Activated T-cell treated with anti-CD3 and anti-CD28 coated beads, Interleukin-2, amount 50 U/mL, for 72 hours (primary cell): ENCODE measurements around the gene CCDC81. TPM values are rescaled to one million over a fixed set of nuclear protein-coding genes. Genes with fewer than 3 reads are reported as not detected.
A peak's percentile ranks its signal among the peaks of the same experiment; 100 is the strongest.

Experiments used
- ATAC-seq, 2 donors: fragments of 150-1000 bp; cut with Tn5 transposase; replicated peaks in 1 of 2; 2 replicates each; pipeline ENCODE4 v1.10.0; 2021; ENCODE audit warnings: moderate library complexity in 2 of 2, mild to moderate bottlenecking in 1 of 2
- DNase-seq, 2 donors: peaks; one replicate each; pipeline ENCODE4 v3.0.0; 2021 to 2022; ENCODE audit warnings: mixed read lengths in 1 of 2
- H3K27ac Mint-ChIP-seq: one replicate; pipeline ENCODE4 v1.8.0; 2022; ENCODE audit warnings: mild to moderate bottlenecking, moderate library complexity, mixed read lengths
- H3K27me3 Mint-ChIP-seq: one replicate; pipeline ENCODE4 v1.8.0; 2022; ENCODE audit warnings: low read depth, mixed read lengths
- H3K36me3 Mint-ChIP-seq, 2 donors: one replicate each; pipeline ENCODE4 v1.8.0; 2022; ENCODE audit warnings: mixed read lengths in 2 of 2, mild to moderate bottlenecking in 1 of 2; ENCODE audit not compliant: insufficient read depth in 2 of 2
- H3K4me1 Mint-ChIP-seq: one replicate; pipeline ENCODE4 v1.8.0; 2022; ENCODE audit warnings: low read depth, mixed read lengths
- H3K4me3 Mint-ChIP-seq, 2 donors: one replicate each; pipeline ENCODE4 v1.8.0; 2022; ENCODE audit warnings: mild to moderate bottlenecking in 2 of 2, mixed read lengths in 2 of 2, moderate library complexity in 2 of 2
- H3K9me3 Mint-ChIP-seq, 2 donors: one replicate each; pipeline ENCODE4 v1.8.0; 2022; ENCODE audit warnings: mixed read lengths in 2 of 2
- total RNA-seq, 2 donors: library from RNA; stranded (reverse); gene quantifications; one replicate each; pipeline ENCODE4 v1.2.3, GENCODE V29; 2022

The CCDC81 gene
- total RNA-seq, 2 donors from 2014 or later = 0.44 to 0.77 TPM

DNA sequence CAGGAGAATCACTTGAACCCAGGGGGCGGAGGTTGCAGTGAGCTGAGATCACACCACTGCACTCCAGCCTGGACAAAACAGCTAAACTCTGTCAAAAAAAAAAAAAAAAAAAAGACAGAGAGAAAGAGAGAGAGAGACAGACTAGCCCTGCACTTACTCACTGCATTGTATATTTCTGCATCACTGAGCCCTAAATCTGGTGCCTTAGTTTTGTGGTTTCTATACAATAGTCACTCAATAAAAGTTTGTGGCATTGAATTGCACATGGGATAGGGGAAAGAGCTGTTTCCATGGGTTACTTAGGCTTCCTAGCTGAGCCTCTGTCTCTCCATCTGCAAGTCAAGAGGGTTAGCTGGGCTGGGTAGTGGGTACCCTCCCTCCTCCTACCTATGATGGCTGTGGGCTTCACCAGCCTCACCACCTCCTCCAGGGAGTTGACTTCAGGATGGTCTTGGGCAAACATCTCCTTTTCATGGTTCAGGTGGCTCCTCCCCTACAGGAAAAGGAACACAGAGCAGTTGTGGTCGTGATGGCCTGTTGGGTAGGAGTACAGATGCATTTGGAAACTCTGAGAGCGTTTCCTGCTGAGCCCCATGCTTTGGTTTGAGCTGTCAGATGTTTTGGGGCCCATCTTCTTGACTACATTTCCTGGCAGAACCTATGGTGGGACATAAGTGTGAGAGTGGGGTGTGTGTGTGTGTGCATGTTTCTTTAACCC lies 73.2 kb downstream of the CCDC81 start:
- Mint-ChIP-seq H3K4me3 (no peak overlapping the region), H3K36me3 (no peaks in the 10 kb centered on the region), H3K27me3 (no peaks in the 10 kb centered on the region), H3K4me1 (peaks cover 32% of the 10 kb centered on the region), H3K27ac (peak overlapping the region; percentile 29), H3K9me3 (no peaks in the 10 kb centered on the region)
- ATAC-seq = peak; percentile 83 to 87
- peak; percentile 35 to 42 for DNase-seq

DNA sequence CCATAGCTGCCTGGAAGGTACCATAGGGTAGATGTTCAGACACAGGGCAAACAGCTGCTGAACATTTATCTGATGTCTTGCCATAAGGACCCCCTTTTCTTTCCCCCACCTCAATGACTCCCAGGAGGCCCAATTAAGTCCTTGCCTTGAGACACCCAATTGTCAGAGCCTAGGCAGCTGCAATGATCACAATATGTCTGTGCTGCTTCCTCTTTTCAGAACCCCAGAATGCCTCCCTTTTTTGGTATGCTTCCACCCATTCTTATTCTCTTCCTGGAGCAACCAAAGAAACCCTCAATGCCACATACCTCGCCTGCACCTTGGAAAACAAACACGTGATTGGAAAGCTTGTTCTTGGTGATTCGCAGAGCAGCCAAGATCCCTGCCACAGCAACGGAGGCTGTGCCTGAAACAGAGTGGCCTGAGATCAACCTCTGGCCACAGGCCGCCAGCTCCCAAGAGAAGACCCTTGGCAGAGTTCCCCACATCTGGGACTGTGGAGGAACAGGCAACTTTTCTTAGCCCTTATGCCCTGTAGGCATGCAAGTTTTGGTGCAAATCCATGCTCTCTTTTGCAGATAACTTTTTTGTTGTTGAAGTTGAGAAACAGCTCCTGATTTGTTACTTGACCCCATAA lies 75.4 kb downstream of the CCDC81 start:
- no peak overlapping the region for H3K27ac Mint-ChIP-seq
- H3K4me3 Mint-ChIP-seq = no peak overlapping the region
- H3K4me1 Mint-ChIP-seq = peaks cover 10% of the 10 kb centered on the region
- H3K9me3 Mint-ChIP-seq = no peaks in the 10 kb centered on the region
- H3K27me3 Mint-ChIP-seq = no peaks in the 10 kb centered on the region
- DNase-seq (no peak), ATAC-seq (no peak)
- H3K36me3 Mint-ChIP-seq = no peaks in the 10 kb centered on the region

DNA sequence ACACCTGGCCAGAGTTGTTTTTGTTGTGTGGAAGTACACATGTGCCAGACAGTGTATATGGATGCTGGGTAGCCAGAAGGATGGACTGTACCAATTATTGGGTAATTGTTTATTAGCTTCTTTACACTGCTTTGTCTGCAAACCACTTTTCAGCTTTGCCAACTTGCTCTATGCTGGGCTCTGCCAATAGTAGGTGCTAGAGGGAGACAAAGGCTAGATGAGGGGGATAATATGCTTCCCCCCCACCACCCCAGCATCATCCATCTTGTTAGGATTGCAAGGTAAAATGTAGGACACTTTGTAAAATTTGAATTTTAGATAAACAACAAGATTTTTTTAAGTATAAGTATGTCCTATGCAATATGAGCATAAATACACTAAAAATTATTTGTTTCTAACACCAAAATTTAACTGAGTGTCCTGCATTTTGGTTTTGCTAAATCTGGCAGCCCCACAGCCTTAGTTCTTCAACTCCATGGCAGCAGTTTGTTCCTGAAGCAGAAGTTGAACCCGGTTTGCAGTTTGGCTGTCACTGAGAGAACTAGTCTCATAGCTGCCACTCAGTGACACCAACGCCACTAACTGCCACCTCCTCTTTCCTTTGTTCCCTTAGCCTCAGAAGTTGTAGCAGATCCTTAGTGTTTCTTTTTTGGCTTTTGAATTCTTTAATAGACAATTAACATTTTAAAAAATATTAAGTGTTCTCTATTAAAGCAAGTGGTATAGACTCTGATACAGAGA lies 78.8 kb downstream of the CCDC81 start:
- H3K4me1 Mint-ChIP-seq = peaks cover 10% of the 10 kb centered on the region
- no peak overlapping the region for H3K27ac Mint-ChIP-seq
- H3K27me3 Mint-ChIP-seq = no peaks in the 10 kb centered on the region
- no peak overlapping the region for H3K4me3 Mint-ChIP-seq
- no peaks in the 10 kb centered on the region for H3K36me3 Mint-ChIP-seq
- no peak for DNase-seq
- ATAC-seq = no peak
- no peaks in the 10 kb centered on the region for H3K9me3 Mint-ChIP-seq

DNA sequence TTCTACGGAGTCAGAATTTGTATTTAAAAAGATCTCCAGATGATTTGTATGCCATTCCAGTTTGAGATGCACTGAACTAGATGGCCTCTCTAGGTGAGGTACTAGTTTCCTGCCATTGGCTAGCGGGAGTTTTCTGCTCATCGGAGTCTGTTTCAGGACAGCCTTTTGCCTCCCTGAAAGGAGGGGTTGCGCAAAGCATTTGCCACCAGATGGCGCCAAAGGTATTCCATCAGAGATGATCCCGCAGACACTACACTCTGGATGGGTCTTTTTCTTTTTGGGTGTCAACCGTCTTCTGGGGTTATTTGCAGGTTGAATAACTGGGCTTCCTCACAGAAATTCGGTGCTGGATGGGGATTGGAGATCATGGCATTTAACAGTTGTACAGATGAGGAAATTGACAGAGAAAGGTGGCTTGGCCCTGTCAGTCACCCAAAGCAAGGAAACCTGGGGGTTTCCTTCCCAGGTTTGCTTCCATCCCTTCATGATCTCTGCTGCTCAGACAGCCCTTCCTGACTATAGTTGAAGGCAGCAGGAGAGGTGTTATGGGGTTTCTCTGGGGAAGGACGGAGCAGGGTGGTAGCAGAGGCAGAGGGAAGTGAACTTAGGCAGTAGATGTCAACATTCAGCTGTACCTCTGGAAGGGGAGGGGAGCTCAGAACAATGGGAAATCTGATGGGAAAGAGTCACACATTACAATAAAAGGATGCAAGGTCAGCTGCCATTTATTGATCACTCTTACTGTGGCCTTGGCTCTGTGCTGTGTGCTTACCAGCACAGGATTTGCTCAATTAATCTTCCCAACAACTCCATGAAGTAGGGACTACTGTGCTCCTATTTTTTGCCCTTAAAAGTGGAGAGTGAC lies 81.6 kb downstream of the CCDC81 start:
- Mint-ChIP-seq H3K4me1 (peaks cover 10% of the 10 kb centered on the region), H3K4me3 (no peak overlapping the region), H3K27ac (no peak overlapping the region), H3K27me3 (no peaks in the 10 kb centered on the region), H3K9me3 (no peaks in the 10 kb centered on the region), H3K36me3 (no peaks in the 10 kb centered on the region)
- DNase-seq (peak; percentile 84 to 85), ATAC-seq (peak; percentile 88)

DNA sequence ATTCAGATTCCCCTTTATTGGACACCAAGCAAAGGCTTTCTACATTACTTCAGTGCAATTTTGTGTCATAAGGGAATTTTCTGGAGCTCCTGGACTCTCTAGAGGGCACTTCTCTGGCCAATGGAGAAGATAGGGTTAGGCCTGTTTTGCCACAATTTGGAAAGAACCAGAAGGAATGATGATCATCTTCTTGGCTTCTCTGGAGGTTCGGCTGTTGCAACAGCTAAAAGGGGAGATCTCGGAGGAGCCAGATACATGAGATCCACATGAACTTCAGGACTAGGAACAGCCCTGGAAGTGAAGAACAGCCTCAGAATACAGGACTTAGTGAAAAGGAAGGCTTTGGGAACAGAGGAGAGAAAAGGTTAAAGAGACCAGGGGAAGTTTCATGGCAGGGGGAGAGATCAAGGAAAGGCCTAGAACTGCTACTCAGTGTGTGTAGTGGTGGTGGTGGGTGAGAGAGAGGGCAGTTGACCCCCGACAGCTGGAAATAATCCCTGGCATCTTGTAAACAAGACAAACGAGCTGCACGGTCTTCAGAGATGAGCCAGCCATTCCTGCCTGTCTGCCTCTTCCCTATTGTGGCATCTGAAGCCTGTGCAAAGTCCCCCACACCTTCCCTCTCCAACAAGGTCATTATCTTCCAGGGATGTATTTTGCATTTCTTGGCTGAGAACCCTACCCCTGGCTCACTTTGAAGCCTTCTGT lies 83.8 kb downstream of the CCDC81 start:
- H3K9me3 Mint-ChIP-seq = no peaks in the 10 kb centered on the region
- no peak overlapping the region for H3K27ac Mint-ChIP-seq
- no peaks in the 10 kb centered on the region for H3K27me3 Mint-ChIP-seq
- peaks cover 10% of the 10 kb centered on the region for H3K4me1 Mint-ChIP-seq
- no peak for DNase-seq
- ATAC-seq = no peak
- no peak overlapping the region for H3K4me3 Mint-ChIP-seq
- H3K36me3 Mint-ChIP-seq = no peaks in the 10 kb centered on the region

DNA sequence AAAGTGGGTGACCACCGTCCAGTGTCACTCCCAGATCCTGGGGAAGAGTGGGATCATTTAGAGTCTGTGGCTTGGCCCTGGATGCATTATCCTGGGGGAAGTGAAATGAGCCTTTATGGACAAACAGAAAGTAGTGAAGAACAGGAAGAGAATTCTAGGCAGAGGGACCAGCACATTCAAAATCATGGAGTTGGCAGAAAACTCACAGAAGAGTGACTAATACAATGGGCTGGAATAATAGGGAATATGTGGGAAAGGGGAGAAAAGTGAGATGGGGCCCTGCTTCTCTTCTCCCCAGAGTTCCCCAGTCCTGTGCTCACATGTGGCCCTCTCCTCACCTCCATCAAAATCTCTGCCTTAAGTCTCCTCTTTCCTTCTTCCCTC lies 84.3 kb downstream of the CCDC81 start:
- H3K27me3 Mint-ChIP-seq = no peaks in the 10 kb centered on the region
- DNase-seq (no peak), ATAC-seq (no peak)
- H3K27ac Mint-ChIP-seq = no peak overlapping the region
- H3K4me1 Mint-ChIP-seq = peaks cover 10% of the 10 kb centered on the region
- H3K36me3 Mint-ChIP-seq = no peaks in the 10 kb centered on the region
- no peaks in the 10 kb centered on the region for H3K9me3 Mint-ChIP-seq
- H3K4me3 Mint-ChIP-seq = no peak overlapping the region

DNA sequence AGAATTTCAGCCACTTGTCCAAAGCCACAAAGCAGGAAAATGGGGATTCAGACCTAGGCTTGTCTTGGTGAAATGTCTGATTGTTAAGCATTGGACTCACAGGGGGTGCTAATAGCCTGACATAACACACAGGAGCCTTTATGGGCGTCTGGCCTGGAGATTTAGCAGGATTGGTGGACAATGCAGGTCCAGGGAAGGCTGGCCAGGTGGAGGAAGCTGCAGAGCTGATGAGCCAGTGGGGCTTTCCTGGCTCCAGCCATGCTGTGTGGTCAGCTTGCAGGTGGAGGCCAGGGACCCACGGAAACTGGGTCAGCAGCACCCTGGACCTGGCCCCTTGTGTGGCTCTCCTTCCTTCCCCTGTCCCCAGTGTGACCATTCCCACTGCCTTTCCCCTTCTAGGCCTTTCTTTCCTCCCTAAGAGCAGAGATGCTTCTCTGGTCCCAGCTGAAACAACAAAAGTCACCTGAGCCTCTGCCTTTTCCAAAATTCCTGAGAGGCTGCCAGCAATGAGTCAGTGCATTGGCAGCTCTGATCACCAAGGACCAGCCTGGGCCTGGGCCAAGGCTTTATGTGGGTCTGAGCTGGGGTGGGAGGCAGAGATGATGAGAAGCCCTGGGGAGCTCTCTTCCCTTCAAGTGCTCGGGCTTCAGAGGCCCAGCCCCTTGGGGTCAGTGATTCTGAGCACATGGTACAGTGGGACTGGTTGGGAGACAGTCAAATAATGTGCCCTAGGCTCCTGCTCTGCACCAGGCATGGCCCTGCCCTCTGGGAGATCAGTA lies 85.2 kb downstream of the CCDC81 start:
- DNase-seq (no peak), ATAC-seq (no peak)
- Mint-ChIP-seq H3K4me1 (peaks cover 10% of the 10 kb centered on the region), H3K27me3 (no peaks in the 10 kb centered on the region), H3K4me3 (no peak overlapping the region), H3K27ac (no peak overlapping the region), H3K36me3 (no peaks in the 10 kb centered on the region), H3K9me3 (no peaks in the 10 kb centered on the region)

DNA sequence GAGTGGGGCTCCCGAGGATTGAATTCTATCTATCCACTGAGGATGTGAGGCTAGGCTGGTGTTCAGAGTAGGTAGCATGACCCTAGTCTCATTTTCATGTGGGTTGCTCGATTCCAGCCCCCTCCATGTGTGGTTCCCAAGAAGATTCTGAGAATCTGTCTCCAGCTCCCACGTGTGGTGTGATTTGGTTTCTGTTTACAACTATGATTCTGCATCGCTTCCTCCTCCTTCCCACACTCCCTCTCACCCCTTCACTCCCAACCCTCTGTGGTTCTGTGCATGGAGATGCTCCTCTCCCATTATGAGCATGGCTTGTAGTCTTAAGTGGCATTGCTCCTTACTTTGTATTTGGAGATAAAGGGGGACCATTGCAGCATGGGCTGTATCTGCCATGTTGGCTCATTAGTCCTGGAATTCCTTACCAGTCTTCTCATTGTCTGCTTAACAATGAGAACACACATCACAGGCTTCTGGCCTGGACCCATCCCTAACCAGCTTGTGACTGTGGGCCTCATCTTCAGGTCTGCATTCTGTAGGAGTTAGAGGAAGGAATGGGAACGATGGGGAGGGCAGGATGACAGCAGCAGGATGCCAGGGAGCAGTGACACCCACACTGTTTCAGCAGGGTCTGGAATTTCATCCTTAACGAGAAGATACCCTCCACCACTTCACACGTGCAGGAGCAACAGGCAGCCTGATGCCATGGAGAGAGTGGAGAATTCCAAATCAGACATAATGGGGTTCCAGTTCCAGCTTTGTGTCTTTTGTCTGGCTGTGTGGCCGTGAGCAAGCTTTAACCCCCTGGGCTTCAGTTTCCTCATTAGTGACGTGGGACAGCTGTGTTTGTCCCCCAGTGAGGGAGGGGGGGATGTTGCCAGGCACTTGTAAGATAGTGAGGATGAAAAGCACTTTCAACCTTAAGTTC lies 86.0 kb downstream of the CCDC81 start:
- no peaks in the 10 kb centered on the region for H3K27me3 Mint-ChIP-seq
- H3K4me3 Mint-ChIP-seq = no peak overlapping the region
- H3K36me3 Mint-ChIP-seq = no peaks in the 10 kb centered on the region
- ATAC-seq (peak; percentile 18 to 48), DNase-seq (no peak)
- peaks cover 7% of the 10 kb centered on the region for H3K4me1 Mint-ChIP-seq
- no peaks in the 10 kb centered on the region for H3K9me3 Mint-ChIP-seq
- no peak overlapping the region for H3K27ac Mint-ChIP-seq

DNA sequence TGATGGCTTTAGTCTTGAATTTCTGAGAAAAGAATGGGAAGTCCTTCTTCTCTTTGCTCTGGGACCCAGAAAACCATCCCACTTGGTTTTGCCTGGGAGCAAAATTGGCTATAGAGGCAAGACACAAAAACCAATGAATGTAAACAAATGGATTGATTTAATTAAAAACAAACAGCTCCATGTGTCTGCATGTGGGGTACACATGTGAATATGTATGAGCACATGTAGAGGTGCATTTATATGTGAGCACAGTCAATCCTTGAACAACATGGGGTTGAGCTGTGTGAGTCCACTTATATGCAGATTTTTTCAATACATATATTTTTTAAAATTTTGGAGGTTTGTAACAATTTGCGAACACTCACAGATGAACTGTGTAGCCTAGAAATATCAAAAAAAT lies 87.2 kb downstream of the CCDC81 start:
- no peak overlapping the region for H3K4me3 Mint-ChIP-seq
- no peaks in the 10 kb centered on the region for H3K9me3 Mint-ChIP-seq
- no peaks in the 10 kb centered on the region for H3K4me1 Mint-ChIP-seq
- DNase-seq (no peak), ATAC-seq (no peak)
- no peak overlapping the region for H3K27ac Mint-ChIP-seq
- H3K36me3 Mint-ChIP-seq = no peaks in the 10 kb centered on the region
- H3K27me3 Mint-ChIP-seq = no peaks in the 10 kb centered on the region

DNA sequence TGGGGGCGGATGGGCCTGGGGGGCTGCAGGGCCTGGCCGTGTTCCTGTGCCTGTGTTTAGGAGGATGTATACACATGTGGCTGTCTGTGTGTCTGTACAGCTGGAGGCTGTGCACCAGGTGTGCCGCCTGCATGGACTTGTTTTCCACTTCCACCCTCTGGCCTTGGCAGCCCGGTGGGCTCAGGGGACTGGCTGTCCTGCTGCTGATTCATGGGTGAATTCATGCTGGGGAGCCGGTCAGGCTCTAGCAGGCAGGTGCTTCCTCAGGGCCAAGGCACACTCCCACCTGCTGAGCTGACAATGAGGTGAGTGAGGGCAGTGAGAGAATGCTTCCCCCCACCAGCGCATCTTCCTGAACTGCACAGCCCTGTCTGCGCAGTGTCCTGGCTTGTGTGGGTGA lies 88.4 kb downstream of the CCDC81 start:
- Mint-ChIP-seq H3K4me3 (no peak overlapping the region), H3K27ac (no peak overlapping the region), H3K9me3 (peaks cover 0 to 2% of the 10 kb centered on the region in 2 donors), H3K36me3 (no peaks in the 10 kb centered on the region), H3K4me1 (no peaks in the 10 kb centered on the region), H3K27me3 (no peaks in the 10 kb centered on the region)
- ATAC-seq (no peak), DNase-seq (no peak)

DNA sequence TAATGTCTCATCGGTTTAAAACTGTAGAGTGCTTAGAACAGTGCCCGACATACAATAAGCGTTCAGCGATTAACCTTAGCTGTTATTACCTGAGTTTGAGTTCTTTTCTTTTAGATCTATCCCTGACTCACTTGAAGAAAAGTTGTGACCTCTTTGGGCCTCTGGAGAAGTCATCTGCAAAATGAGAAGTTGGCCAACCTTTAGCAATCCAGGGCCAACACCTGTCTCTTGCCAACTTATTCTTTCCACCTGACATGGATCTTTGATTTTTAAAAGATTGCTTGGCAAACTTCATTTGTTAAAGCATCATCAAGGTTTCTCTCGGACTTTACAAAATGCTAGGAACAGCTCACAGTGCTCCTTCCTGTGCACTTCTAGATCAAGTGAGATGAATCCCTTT lies 89.3 kb downstream of the CCDC81 start:
- Mint-ChIP-seq H3K36me3 (no peaks in the 10 kb centered on the region), H3K27me3 (no peaks in the 10 kb centered on the region), H3K4me3 (no peak overlapping the region), H3K4me1 (no peaks in the 10 kb centered on the region), H3K27ac (no peak overlapping the region), H3K9me3 (peaks cover 0 to 2% of the 10 kb centered on the region in 2 donors)
- ATAC-seq (no peak), DNase-seq (no peak)
